Measurements from ENCODE around the gene ALG12. TPM values are rescaled to one million over a fixed set of nuclear protein-coding genes. Genes with fewer than 3 reads are reported as not detected.

ALG12 gene
- total and polyA plus RNA-seq, 2 of the 13 experiments (the other 11 are each of a cell fraction or from before 2014, with no cell fraction given): 7.8 to 15.8 TPM

GRCh38 chr22:49936018-49936972 lies 18.1 kb upstream of the ALG12 start (continued):
- peak; percentile 81; the same call in 1 of the 2 replicates for TF ChIP-seq SOX5 (CRISPR knock-in tag; IDR thresholded peaks at IDR 0.05; ENCODE audit: borderline replicate concordance)
- TF ChIP-seq ZFP62 (CRISPR knock-in tag; IDR thresholded peaks at IDR 0.05): no peak
- 0 out of 2 replicates have a peak, but pooled peaks have one; percentile 40 for TF ChIP-seq ZNF543 (CRISPR knock-in tag; IDR thresholded peaks at IDR 0.05)
- TF ChIP-seq NFYB (CRISPR knock-in tag; IDR thresholded peaks at IDR 0.05): no peak
- no peak for TF ChIP-seq MLLT10 (CRISPR knock-in tag; IDR thresholded peaks at IDR 0.05)
- peak; percentile 33; the same call in 1 of the 2 replicates for TF ChIP-seq RCOR2 (CRISPR knock-in tag; IDR thresholded peaks at IDR 0.05)
- TF ChIP-seq NCOR1 (IDR thresholded peaks at IDR 0.05; ENCODE audit: borderline replicate concordance, low read length): peak; percentile 86; the same call in 1 of the 2 replicates
- peak; percentile 26; the same call in 1 of the 2 replicates for TF ChIP-seq JUND (CRISPR knock-in tag; IDR thresholded peaks at IDR 0.05)
- TF ChIP-seq NCOA2 (CRISPR knock-in tag; IDR thresholded peaks at IDR 0.05): peak; percentile 71
- TF ChIP-seq ZNF18 (CRISPR knock-in tag; IDR thresholded peaks at IDR 0.05; ENCODE audit: insufficient replicate concordance): peak; percentile 77
- 0 out of 2 replicates have a peak, but pooled peaks have one; percentile 28 for TF ChIP-seq GATA4 (IDR thresholded peaks at IDR 0.05; ENCODE audit: borderline replicate concordance, low read depth)
- peak; percentile 66; the same call in 1 of the 2 replicates for TF ChIP-seq ZNF768 (CRISPR knock-in tag; IDR thresholded peaks at IDR 0.05)
- TF ChIP-seq BORCS8-MEF2B (CRISPR knock-in tag; IDR thresholded peaks at IDR 0.05): no peak
- peak; percentile 91 for TF ChIP-seq MAZ (IDR thresholded peaks at IDR 0.05; ENCODE audit: borderline replicate concordance, low read depth, low read length)
- TF ChIP-seq MAZ (CRISPR knock-in tag; IDR thresholded peaks at IDR 0.05; ENCODE audit: low read depth): peak; percentile 78
- no peak for TF ChIP-seq ZNF468 (CRISPR knock-in tag; IDR thresholded peaks at IDR 0.05)
- no peak for TF ChIP-seq ATRX (CRISPR knock-in tag; IDR thresholded peaks at IDR 0.05; ENCODE audit: borderline replicate concordance)
- TF ChIP-seq RNF2 (conservative IDR thresholded peaks at IDR 0.05; ENCODE audit: low read depth): 0 out of 2 replicates have a peak, but pooled peaks have one; percentile 39
- no peak for TF ChIP-seq ZMYM3 (CRISPR knock-in tag; IDR thresholded peaks at IDR 0.05)
- peak; percentile 77; the same call in 1 of the 2 replicates for TF ChIP-seq CBX5 (CRISPR knock-in tag; IDR thresholded peaks at IDR 0.05; ENCODE audit: borderline replicate concordance)
- no peak for TF ChIP-seq ETS1 (CRISPR knock-in tag; IDR thresholded peaks at IDR 0.05)
- peak; percentile 77 for TF ChIP-seq ZNF740 (CRISPR knock-in tag; IDR thresholded peaks at IDR 0.05)
- TF ChIP-seq CHD2 (IDR thresholded peaks at IDR 0.05; ENCODE audit: low read depth, low read length): no peak
- no peak for TF ChIP-seq PRDM15 (CRISPR knock-in tag; IDR thresholded peaks at IDR 0.05)
